ENCODE measurements around the gene ABAT.

ABAT gene

GRCh38 chr16:8751481-8752311 lies 77.3 kb downstream of the ABAT start:
- peak; percentile 1 for DNase-seq (ENCODE audit: extremely low read depth, low read depth)

GRCh38 chr16:8752706-8753105 lies 78.3 kb downstream of the ABAT start:
- no peak for DNase-seq (ENCODE audit: extremely low read depth, low read depth)
- TF ChIP-seq CTCF (IDR thresholded peaks at IDR 0.05; ENCODE audit: low read depth, low read length), result no peak

More at GRCh38 chr16:8751481-8752311, 77.3 kb downstream of the ABAT start:
- no peak for TF ChIP-seq CTCF (IDR thresholded peaks at IDR 0.05; ENCODE audit: low read depth, low read length)

GRCh38 chr16:8753416-8754054 lies 79.1 kb downstream of the ABAT start:
- TF ChIP-seq CTCF (IDR thresholded peaks at IDR 0.05; ENCODE audit: low read depth, low read length), result no peak
- DNase-seq (ENCODE audit: extremely low read depth, low read depth), result no peak

- no peak for TF ChIP-seq CTCF (IDR thresholded peaks at IDR 0.05; ENCODE audit: low read depth, low read length)
- no peak for DNase-seq (ENCODE audit: extremely low read depth, low read depth)
Observed at GRCh38 chr16:8756755-8757154, 82.3 kb downstream of the ABAT start.

GRCh38 chr16:8758022-8758421 lies 83.6 kb downstream of the ABAT start:
- DNase-seq (ENCODE audit: extremely low read depth, low read depth), result no peak
- TF ChIP-seq CTCF (IDR thresholded peaks at IDR 0.05; ENCODE audit: low read depth, low read length), result no peak

- DNase-seq (ENCODE audit: extremely low read depth, low read depth), result no peak
Observed at GRCh38 chr16:8760021-8760420, 85.6 kb downstream of the ABAT start.

More at GRCh38 chr16:8760021-8760420, 85.6 kb downstream of the ABAT start:
- no peak for TF ChIP-seq CTCF (IDR thresholded peaks at IDR 0.05; ENCODE audit: low read depth, low read length)
